Measurements from ENCODE around the gene OPHN1. TPM values are rescaled to one million over a fixed set of nuclear protein-coding genes. Genes with fewer than 3 reads are reported as not detected.

OPHN1 gene
- total RNA-seq, 1 donor from 2014 or later, result 5.6 TPM

DNA sequence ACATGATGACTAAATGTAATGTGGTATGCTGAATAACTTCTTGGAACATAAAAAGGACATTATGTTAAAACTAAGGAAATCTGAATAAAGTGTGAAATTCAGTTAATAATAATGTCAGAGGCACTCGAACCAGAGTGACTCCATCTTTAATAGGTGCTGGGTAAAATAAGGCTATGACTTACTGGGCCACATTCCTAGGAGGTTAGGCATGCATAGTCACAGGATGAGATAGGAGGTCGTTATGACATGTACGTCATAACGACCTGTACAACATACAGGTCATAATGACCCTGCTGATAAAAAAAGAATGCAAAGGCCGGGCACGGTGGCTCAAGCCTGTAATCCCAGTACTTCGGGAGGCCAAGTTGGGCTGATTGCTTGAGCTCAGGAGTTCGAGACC lies 28.9 kb upstream of the OPHN1 start:
- Histone ChIP-seq H3K27ac (no peak overlapping the region), H3K4me1 (no peaks in the 10 kb centered on the region)
- DNase-seq (ENCODE audit: low spot score in 2 of 2), result no peak

DNA sequence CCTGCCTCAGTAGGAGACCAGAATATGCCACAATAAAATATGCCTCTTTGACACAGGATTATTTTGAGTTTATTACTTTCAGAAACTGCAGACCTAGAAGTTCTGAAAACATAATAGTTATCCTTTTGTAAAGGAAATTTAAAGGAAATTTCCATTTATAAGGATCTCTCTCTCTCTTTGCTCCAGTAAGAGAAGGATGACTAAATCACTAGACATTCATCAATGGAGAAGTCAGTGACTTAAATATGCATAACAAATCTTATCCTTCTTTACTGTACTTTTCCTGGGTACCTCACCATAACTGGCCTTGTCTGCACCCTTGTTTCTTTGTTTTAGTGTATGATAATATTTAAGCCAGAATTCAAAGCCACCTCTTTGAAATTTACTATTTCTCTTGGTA lies 28.3 kb upstream of the OPHN1 start:
- no peak for DNase-seq (ENCODE audit: low spot score in 2 of 2)
- Histone ChIP-seq H3K27me3 (no peaks in the 10 kb centered on the region), H3K36me3 (no peaks in the 10 kb centered on the region), H3K27ac (no peak overlapping the region), H3K4me1 (no peaks in the 10 kb centered on the region), H3K9me3 (no peaks in the 10 kb centered on the region), H3K4me3 (no peak overlapping the region)
- TF ChIP-seq, protein P1, sequence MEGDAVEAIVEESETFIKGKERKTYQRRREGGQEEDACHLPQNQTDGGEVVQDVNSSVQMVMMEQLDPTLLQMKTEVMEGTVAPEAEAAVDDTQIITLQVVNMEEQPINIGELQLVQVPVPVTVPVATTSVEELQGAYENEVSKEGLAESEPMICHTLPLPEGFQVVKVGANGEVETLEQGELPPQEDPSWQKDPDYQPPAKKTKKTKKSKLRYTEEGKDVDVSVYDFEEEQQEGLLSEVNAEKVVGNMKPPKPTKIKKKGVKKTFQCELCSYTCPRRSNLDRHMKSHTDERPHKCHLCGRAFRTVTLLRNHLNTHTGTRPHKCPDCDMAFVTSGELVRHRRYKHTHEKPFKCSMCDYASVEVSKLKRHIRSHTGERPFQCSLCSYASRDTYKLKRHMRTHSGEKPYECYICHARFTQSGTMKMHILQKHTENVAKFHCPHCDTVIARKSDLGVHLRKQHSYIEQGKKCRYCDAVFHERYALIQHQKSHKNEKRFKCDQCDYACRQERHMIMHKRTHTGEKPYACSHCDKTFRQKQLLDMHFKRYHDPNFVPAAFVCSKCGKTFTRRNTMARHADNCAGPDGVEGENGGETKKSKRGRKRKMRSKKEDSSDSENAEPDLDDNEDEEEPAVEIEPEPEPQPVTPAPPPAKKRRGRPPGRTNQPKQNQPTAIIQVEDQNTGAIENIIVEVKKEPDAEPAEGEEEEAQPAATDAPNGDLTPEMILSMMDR (IDR thresholded peaks at IDR 0.05), result no peak
- intact Hi-C loops (cut with DNase I), result loop anchor here (5.0 kb wide), 1 partner anchor 264 kb away; no protein-coding TSS in a partner anchor

More for the DNA sequence above, 28.9 kb upstream of the OPHN1 start:
- no peaks in the 10 kb centered on the region for H3K27me3 ChIP-seq
- no peaks in the 10 kb centered on the region for H3K9me3 ChIP-seq
- no peaks in the 10 kb centered on the region for H3K36me3 ChIP-seq
- TF ChIP-seq, protein P1 (IDR thresholded peaks at IDR 0.05), result no peak
- intact Hi-C loops (cut with DNase I), result loop anchor here (5.0 kb wide), 1 partner anchor 265 kb away; no protein-coding TSS in a partner anchor
- H3K4me3 ChIP-seq, result no peak overlapping the region

DNA sequence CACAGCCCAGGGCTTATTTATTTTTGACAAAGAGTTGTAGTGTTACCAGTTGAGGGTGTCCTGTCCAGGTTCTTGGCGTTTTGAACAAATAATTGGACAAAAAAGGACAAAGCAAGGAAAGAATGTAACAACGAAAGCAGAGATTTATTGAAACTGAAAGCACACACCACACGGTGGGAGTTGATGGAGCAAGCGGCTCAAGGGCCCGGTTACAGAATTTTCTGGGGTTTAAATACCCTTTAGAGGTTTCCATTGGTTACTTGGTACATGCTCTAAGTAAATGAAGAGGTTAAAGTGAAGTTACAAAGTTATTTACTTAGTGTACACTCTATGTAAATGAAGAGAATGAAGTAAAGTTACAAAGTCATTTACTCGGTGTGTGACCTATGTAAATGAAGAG lies 27.8 kb upstream of the OPHN1 start:
- no peaks in the 10 kb centered on the region for H3K4me1 ChIP-seq
- no peak for DNase-seq (ENCODE audit: low spot score in 2 of 2)
- no peak overlapping the region for H3K4me3 ChIP-seq
- H3K9me3 ChIP-seq, result no peaks in the 10 kb centered on the region
- H3K27me3 ChIP-seq, result no peaks in the 10 kb centered on the region
- TF ChIP-seq, protein P1 (IDR thresholded peaks at IDR 0.05), result no peak
- intact Hi-C loops (cut with DNase I), result loop anchor here (5.0 kb wide), 1 partner anchor 264 kb away; no protein-coding TSS in a partner anchor
- no peaks in the 10 kb centered on the region for H3K36me3 ChIP-seq
- H3K27ac ChIP-seq, result no peak overlapping the region

DNA sequence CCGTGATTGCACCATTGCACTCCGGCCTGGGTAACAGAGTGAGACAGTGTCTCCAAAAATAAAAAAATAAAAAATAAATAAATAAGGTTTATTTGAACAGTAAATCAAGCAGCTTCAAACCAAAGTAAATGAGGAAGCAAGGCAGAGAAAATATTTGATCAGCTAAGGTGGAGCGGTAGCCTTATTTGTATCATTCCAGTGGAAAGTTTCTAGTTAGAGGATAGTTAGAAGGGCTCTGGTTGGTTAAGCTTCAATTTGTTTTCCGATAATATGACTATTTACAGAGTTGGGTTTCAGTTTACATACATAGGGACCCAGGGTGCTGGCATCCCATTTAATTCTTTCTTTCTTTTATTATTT lies 21.8 kb upstream of the OPHN1 start:
- no peaks in the 10 kb centered on the region for H3K27me3 ChIP-seq
- no peaks in the 10 kb centered on the region for H3K9me3 ChIP-seq
- intact Hi-C loops (cut with DNase I), result no loop called here
- no peaks in the 10 kb centered on the region for H3K36me3 ChIP-seq
- no peak overlapping the region for H3K27ac ChIP-seq
- H3K4me1 ChIP-seq, result no peaks in the 10 kb centered on the region
- H3K4me3 ChIP-seq, result no peak overlapping the region
- TF ChIP-seq, protein P1 (IDR thresholded peaks at IDR 0.05), result no peak
- DNase-seq (ENCODE audit: low spot score in 2 of 2), result no peak

DNA sequence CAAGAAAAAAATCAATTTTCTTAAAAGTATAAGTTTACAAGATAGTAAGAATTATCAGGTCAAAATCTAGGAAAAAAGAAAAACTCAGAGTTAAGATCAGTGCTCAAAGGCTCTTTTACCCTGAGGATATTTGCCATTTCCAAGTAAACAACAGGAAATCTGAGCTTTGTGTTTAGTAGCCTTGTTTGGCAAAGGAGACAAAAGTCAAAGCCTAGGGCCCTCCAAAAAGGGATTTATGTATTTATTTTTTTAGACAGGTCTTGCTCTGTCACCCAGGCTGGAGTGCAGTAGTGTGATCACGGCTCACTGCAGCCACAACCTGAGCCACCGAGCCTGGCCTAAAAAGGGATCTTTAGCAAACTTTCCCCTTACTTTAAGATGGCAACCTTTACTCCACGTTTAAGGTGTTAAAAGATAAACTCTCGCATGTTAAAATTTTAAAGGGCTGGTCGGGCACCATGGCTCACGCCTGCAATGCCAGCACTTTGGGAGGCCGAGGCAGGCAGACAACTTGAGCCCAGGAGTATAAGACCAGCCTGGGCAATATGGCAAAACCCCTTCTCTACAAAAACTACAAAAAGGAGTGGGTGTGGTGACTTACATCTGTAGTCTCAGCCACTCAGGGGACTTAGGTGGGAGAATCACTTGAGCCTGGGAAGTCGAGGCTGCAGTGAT lies 21.3 kb upstream of the OPHN1 start:
- TF ChIP-seq, protein P1 (IDR thresholded peaks at IDR 0.05), result no peak
- Histone ChIP-seq H3K4me3 (no peak overlapping the region), H3K27me3 (no peaks in the 10 kb centered on the region), H3K27ac (no peak overlapping the region), H3K4me1 (no peaks in the 10 kb centered on the region), H3K9me3 (no peaks in the 10 kb centered on the region), H3K36me3 (no peaks in the 10 kb centered on the region)
- intact Hi-C loops (cut with DNase I), result no loop called here
- DNase-seq (ENCODE audit: low spot score in 2 of 2), result no peak
